Measurements from ENCODE around the gene UGT1A7. TPM values are rescaled to one million over a fixed set of nuclear protein-coding genes. Genes with fewer than 3 reads are reported as not detected.

The UGT1A7 gene
- total RNA-seq, 2 experiments from 2014 or later: not detected

- intact Hi-C loops (cut with DNase I, micrococcal nuclease): no loop called here
- Mint-ChIP-seq H3K4me3 (no peak overlapping the region), H3K27ac (no peak overlapping the region), H3K27me3 (peaks cover 11% of the 10 kb centered on the region), H3K9me3 (no peaks in the 10 kb centered on the region), H3K36me3 (ENCODE audit: low read depth) (no peaks in the 10 kb centered on the region), H3K4me1 (ENCODE audit: low read depth) (no peaks in the 10 kb centered on the region)
- Histone ChIP-seq H3K27me3 (ENCODE audit: control insufficient read depth in 1 of 2, insufficient read depth in 2 of 2, low read length in 2 of 2) (peaks cover under 1 to 7% of the 10 kb centered on the region in 2 experiments), H3K36me3 (ENCODE audit: insufficient read depth, low read length) (no peaks in the 10 kb centered on the region), H3K4me1 (ENCODE audit: insufficient read depth, low read length) (no peaks in the 10 kb centered on the region), H3K27ac (ENCODE audit: low read depth in 1 of 2, low read length in 2 of 2) (no peak overlapping the region), H3K4me3 (ENCODE audit: low read length) (no peak overlapping the region), H3K9me3 (ENCODE audit: control insufficient read depth in 1 of 2, insufficient read depth in 1 of 2, low read length in 2 of 2) (peaks cover 0 to 4% of the 10 kb centered on the region in 2 experiments)
- CTCF ChIA-PET: no interaction called here
- ATAC-seq (ENCODE audit: poor library complexity) (no peak), DNase-seq (no peak)
- no peak for TF ChIP-seq CTCF (IDR thresholded peaks at IDR 0.05)
- POLR2A ChIA-PET: no interaction called here
These were observed 5.2 kb downstream of the UGT1A7 start for GRCh38 chr2:233686928-233687327.

GRCh38 chr2:233688341-233688740 is 6.6 kb downstream of the UGT1A7 start:
- Mint-ChIP-seq H3K27me3 (peaks cover 11% of the 10 kb centered on the region), H3K4me3 (no peak overlapping the region), H3K9me3 (no peaks in the 10 kb centered on the region), H3K4me1 (ENCODE audit: low read depth) (no peaks in the 10 kb centered on the region), H3K27ac (no peak overlapping the region), H3K36me3 (ENCODE audit: low read depth) (no peaks in the 10 kb centered on the region)
- H3K27me3 ChIP-seq (ENCODE audit: control insufficient read depth in 1 of 2, insufficient read depth in 2 of 2, low read length in 2 of 2): peaks cover 2 to 7% of the 10 kb centered on the region in 2 experiments
- ChIA-PET CTCF (no interaction called here), POLR2A (no interaction called here)
- intact Hi-C loops (cut with DNase I, micrococcal nuclease): no loop called here
- no peaks in the 10 kb centered on the region for H3K36me3 ChIP-seq (ENCODE audit: insufficient read depth, low read length)
- no peaks in the 10 kb centered on the region for H3K4me1 ChIP-seq (ENCODE audit: insufficient read depth, low read length)
- no peak for ATAC-seq (ENCODE audit: poor library complexity)
- H3K4me3 ChIP-seq (ENCODE audit: low read length): no peak overlapping the region
- no peak overlapping the region for H3K27ac ChIP-seq (ENCODE audit: low read depth in 1 of 2, low read length in 2 of 2)
- DNase-seq: no peak
- no peak for TF ChIP-seq CTCF (IDR thresholded peaks at IDR 0.05)
- H3K9me3 ChIP-seq (ENCODE audit: control insufficient read depth in 1 of 2, insufficient read depth in 1 of 2, low read length in 2 of 2): peaks cover 0 to 4% of the 10 kb centered on the region in 2 experiments

- Mint-ChIP-seq H3K27ac (no peak overlapping the region), H3K4me3 (no peak overlapping the region), H3K36me3 (ENCODE audit: low read depth) (no peaks in the 10 kb centered on the region), H3K4me1 (ENCODE audit: low read depth) (no peaks in the 10 kb centered on the region), H3K27me3 (peaks cover 11% of the 10 kb centered on the region), H3K9me3 (no peaks in the 10 kb centered on the region)
- H3K36me3 ChIP-seq (ENCODE audit: insufficient read depth, low read length): no peaks in the 10 kb centered on the region
- ChIA-PET CTCF (no interaction called here), POLR2A (no interaction called here)
- H3K27me3 ChIP-seq (ENCODE audit: control insufficient read depth in 1 of 2, insufficient read depth in 2 of 2, low read length in 2 of 2): peaks cover 2 to 7% of the 10 kb centered on the region in 2 experiments
- H3K9me3 ChIP-seq (ENCODE audit: control insufficient read depth in 1 of 2, insufficient read depth in 1 of 2, low read length in 2 of 2): peaks cover 0 to 4% of the 10 kb centered on the region in 2 experiments
- no peak overlapping the region for H3K4me3 ChIP-seq (ENCODE audit: low read length)
- H3K4me1 ChIP-seq (ENCODE audit: insufficient read depth, low read length): no peaks in the 10 kb centered on the region
- no peak for DNase-seq
- intact Hi-C loops (cut with DNase I, micrococcal nuclease): no loop called here
- no peak for ATAC-seq (ENCODE audit: poor library complexity)
- no peak for TF ChIP-seq CTCF (IDR thresholded peaks at IDR 0.05)
- no peak overlapping the region for H3K27ac ChIP-seq (ENCODE audit: low read depth in 1 of 2, low read length in 2 of 2)
These were observed 7.3 kb downstream of the UGT1A7 start for GRCh38 chr2:233689031-233689430.
